ENCODE results near the gene B4GALNT3.

DNA sequence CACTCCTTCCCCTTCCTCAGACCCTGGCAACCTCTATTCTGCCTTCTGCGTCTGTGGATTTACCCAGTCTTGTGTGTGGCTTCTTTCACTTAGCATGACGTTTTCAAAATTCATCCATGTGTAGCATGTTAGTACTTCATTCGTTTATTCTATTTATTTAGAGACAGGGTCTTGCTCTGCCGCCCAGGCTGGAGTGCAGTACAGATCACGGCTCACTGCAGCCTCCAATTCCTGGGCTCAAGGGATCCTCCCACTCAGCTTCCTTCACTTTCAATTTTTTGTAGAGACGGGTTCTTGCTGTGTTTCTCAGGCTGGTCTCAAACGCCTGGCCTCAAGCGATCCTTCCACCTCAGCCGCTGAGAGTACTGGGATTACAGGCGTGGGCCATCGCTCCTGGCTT, 37.0 kb downstream of the B4GALNT3 start:
- TF ChIP-seq, protein P1, sequence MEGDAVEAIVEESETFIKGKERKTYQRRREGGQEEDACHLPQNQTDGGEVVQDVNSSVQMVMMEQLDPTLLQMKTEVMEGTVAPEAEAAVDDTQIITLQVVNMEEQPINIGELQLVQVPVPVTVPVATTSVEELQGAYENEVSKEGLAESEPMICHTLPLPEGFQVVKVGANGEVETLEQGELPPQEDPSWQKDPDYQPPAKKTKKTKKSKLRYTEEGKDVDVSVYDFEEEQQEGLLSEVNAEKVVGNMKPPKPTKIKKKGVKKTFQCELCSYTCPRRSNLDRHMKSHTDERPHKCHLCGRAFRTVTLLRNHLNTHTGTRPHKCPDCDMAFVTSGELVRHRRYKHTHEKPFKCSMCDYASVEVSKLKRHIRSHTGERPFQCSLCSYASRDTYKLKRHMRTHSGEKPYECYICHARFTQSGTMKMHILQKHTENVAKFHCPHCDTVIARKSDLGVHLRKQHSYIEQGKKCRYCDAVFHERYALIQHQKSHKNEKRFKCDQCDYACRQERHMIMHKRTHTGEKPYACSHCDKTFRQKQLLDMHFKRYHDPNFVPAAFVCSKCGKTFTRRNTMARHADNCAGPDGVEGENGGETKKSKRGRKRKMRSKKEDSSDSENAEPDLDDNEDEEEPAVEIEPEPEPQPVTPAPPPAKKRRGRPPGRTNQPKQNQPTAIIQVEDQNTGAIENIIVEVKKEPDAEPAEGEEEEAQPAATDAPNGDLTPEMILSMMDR (conservative IDR thresholded peaks at IDR 0.05; ENCODE audit: low read length): no peak
- no peak for TF ChIP-seq EZH2phosphoT487 (IDR thresholded peaks at IDR 0.05; ENCODE audit: borderline replicate concordance, low read depth, low read length)

All from OCI-LY7 (cell line).